Upper lobe of left lung (tissue), 6 donors: ENCODE data around the gene KCNMA1. TPM values are rescaled to one million over a fixed set of nuclear protein-coding genes. Genes with fewer than 3 reads are reported as not detected.
"Not testable (repeated sequence)": the region's sequence is repeated elsewhere in the genome, so short reads cannot be mapped to it uniquely, and the experiment has no call there.

Source experiments
- ATAC-seq, 2 donors: fragments of 200-7000 bp; cut with Tn5 transposase; one replicate each; pipeline ENCODE4 v1.9.1; 2022; ENCODE audit warnings: mild to moderate bottlenecking in 2 of 2, moderate library complexity in 2 of 2; ENCODE audit not compliant: low FRiP score in 2 of 2
- DNase-seq, 2 donors: peaks; one replicate each; pipeline ENCODE4 v3.0.0-alpha.2; 2019 to 2020
- H3K27ac ChIP-seq, 4 donors: fragments of 200-600 bp; sonication (generic); one replicate each; pipeline ENCODE4 v1.5.1; 2016 to 2019
- H3K27me3 ChIP-seq, 4 donors: fragments of 200-600 bp; sonication (generic); one replicate each; pipeline ENCODE4 v1.5.1; 2017 to 2019
- H3K36me3 ChIP-seq, 4 donors: fragments of 200-600 bp; sonication (generic); one replicate each; pipeline ENCODE4 v1.5.1; 2016 to 2019
- H3K4me1 ChIP-seq, 4 donors: fragments of 200-600 bp; sonication (generic); one replicate each; pipeline ENCODE4 v1.5.1; 2018 to 2019
- H3K4me3 ChIP-seq, 4 donors: fragments of 200-600 bp; sonication (generic); one replicate each; pipeline ENCODE4 v1.5.1; 2017 to 2019; ENCODE audit warnings: mild to moderate bottlenecking in 2 of 4, moderate library complexity in 1 of 4
- H3K9me3 ChIP-seq, 4 donors: fragments of 200-600 bp; sonication (generic); one replicate each; pipeline ENCODE4 v1.5.1; 2018 to 2019
- EP300 ChIP-seq, 4 donors: sonication (generic); formaldehyde crosslinking; IDR thresholded peaks; one replicate each; pipeline ENCODE4 v1.5.1; 2017; ENCODE audit warnings: antibody characterized with exemption in 4 of 4, control low read depth in 2 of 4
- POLR2A ChIP-seq, 4 donors: fragments of 450-650 bp; IDR thresholded peaks; one replicate each; pipeline ENCODE4 v1.5.1; 2016 to 2017; ENCODE audit warnings: antibody characterized with exemption in 4 of 4, mild to moderate bottlenecking in 2 of 4
- POLR2AphosphoS5 ChIP-seq, 2 donors: sonication (generic); formaldehyde crosslinking; IDR thresholded peaks; one replicate each; pipeline ENCODE4 v1.5.1; 2017; ENCODE audit warnings: antibody characterized with exemption in 2 of 2
- WGBS, 2 donors: methylation state at CpG; one replicate each; pipeline ENCODE4 v1.1.5; 2017 to 2018; 5-methylcytosine and 5-hydroxymethylcytosine counted together
- total RNA-seq, 6 donors: library from RNA; depleted of rRNA in 4 of 6; stranded (reverse); fragments of >200 nt in 4 of 6; gene quantifications; one replicate each; pipeline versions ENCODE4 v1.1.0 to v1.2.1, GENCODE V29; 2016 to 2021
- TF ChIP-seq, protein P1 (sequence below), 6 experiments: fragments of 450-650 bp in 4 of 6; fragments of 200-600 bp in 2 of 6; sonication (generic) in 2 of 6; IDR thresholded peaks; one replicate each; pipeline ENCODE4 v1.5.1; 2016 to 2019; ENCODE audit warnings: antibody characterized with exemption in 6 of 6
- donor health status: DM: no; HTN: no; CAD: no; lungs with moderate emphysema.
- donor health status: DM: no; HTN: yes; CAD: no; lungs with severe emphysema.

KCNMA1 gene
- total RNA-seq, 6 donors from 2014 or later, result 5.8 to 107 (median 22.0) TPM

DNA sequence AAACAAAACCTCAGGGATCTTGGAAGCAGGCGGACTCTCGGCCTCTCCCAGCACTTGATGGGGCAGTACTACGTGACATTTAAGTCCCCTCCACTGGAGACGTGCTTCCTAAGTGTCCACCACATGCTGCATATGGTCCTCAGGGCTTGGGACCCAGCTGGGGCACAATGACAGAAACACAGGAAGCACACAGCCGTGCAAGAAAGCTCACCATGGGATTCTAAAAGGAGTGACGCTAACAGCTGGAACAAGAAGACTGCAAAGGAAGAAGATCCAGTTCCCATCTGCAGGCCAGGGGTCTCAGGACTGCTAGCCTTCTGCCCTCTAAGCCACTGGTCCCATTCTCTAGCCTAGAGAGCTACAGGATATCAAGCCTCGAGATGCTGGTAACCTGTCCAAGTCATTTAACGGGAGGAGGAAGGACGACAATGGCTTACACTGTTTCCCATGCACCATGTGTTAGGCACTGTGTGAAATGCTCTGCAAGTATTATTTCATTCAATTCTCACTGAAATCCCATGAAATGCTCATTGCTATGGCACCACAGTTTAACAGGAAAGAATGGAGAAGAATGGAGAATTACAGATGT lies 61.1 kb downstream of the KCNMA1 start:
- H3K9me3 ChIP-seq, result no peaks in the 10 kb centered on the region
- H3K4me1 ChIP-seq, result no peaks in the 10 kb centered on the region
- H3K4me3 ChIP-seq, result no peak overlapping the region
- no peak for TF ChIP-seq POLR2AphosphoS5 (IDR thresholded peaks at IDR 0.05)
- no peak for TF ChIP-seq POLR2A (IDR thresholded peaks at IDR 0.05)
- TF ChIP-seq, protein P1, sequence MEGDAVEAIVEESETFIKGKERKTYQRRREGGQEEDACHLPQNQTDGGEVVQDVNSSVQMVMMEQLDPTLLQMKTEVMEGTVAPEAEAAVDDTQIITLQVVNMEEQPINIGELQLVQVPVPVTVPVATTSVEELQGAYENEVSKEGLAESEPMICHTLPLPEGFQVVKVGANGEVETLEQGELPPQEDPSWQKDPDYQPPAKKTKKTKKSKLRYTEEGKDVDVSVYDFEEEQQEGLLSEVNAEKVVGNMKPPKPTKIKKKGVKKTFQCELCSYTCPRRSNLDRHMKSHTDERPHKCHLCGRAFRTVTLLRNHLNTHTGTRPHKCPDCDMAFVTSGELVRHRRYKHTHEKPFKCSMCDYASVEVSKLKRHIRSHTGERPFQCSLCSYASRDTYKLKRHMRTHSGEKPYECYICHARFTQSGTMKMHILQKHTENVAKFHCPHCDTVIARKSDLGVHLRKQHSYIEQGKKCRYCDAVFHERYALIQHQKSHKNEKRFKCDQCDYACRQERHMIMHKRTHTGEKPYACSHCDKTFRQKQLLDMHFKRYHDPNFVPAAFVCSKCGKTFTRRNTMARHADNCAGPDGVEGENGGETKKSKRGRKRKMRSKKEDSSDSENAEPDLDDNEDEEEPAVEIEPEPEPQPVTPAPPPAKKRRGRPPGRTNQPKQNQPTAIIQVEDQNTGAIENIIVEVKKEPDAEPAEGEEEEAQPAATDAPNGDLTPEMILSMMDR (IDR thresholded peaks at IDR 0.05), result no peak
- TF ChIP-seq EP300 (IDR thresholded peaks at IDR 0.05), result no peak
- no peaks in the 10 kb centered on the region for H3K36me3 ChIP-seq
- no peak for ATAC-seq
- H3K27me3 ChIP-seq, result no peaks in the 10 kb centered on the region
- no peak for DNase-seq
- H3K27ac ChIP-seq, result no peak overlapping the region
- 77 to 91% methylated on average over 9 of the region's 9 CpGs for WGBS, 2 donors

DNA sequence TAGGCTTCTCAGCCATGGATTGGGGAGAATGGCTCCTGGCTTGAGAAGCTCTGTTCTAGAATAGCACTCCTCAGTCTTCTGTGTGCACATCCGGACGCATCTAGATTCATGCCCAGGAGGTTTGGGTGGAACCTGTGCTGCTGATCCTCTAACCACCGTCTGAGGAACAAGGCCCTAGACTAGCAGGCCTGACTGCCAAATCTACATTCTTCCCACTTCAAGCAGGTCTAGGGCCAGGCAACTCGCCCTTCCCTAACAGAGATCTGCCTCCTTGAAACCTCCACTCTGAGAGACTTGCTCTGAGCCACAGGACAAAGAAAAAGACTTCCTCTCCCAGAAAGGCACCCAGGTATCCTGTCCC lies 61.6 kb downstream of the KCNMA1 start:
- no peak for TF ChIP-seq EP300 (IDR thresholded peaks at IDR 0.05)
- TF ChIP-seq POLR2A (IDR thresholded peaks at IDR 0.05), result no peak
- TF ChIP-seq, protein P1 (IDR thresholded peaks at IDR 0.05), result no peak
- no peak for TF ChIP-seq POLR2AphosphoS5 (IDR thresholded peaks at IDR 0.05)
- Histone ChIP-seq H3K27ac (no peak overlapping the region), H3K4me3 (no peak overlapping the region), H3K9me3 (no peaks in the 10 kb centered on the region), H3K27me3 (no peaks in the 10 kb centered on the region), H3K36me3 (no peaks in the 10 kb centered on the region), H3K4me1 (no peaks in the 10 kb centered on the region)
- 68 to 90% methylated on average over 1 to 4 of the region's 4 CpGs for WGBS, 2 donors
- ATAC-seq, result peak in 1 of 2 donors; percentile 22
- DNase-seq, result no peak

DNA sequence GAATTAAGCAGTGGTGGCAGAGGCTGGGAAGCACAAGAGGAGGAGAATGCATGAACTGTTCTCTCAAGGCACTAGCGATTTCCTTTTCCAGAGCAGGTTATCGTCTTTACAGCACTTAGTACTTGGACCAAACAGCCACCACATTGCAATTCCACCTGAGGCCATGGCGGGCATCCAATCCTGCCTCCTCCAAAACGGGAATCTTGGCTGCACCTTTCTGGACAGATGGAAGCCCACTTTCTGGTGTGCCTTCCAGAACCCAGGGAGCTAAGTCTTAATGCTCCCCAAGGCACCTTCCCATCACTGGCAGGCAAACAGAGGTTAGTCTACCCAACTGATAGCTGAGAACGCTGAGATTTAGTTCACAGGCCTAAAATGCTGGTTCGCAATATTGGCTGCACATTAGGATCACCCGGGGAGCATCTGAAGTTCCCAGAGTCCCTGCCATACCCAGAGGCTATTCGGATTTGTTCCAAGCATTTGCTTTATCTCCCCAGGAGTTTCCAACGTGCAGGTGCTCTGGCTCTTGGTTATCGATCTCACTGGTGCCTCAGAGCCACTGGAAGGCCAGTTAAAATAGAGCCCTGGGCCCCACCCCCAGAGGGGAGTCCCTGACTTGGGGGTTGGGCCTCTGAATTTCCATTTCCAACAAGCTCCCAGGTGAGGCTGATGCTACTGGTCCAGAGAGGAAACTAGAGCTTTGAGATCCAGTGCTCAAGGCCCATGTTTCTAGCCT lies 62.2 kb downstream of the KCNMA1 start:
- H3K27me3 ChIP-seq, result no peaks in the 10 kb centered on the region
- H3K4me1 ChIP-seq, result no peaks in the 10 kb centered on the region
- no peak for TF ChIP-seq POLR2A (IDR thresholded peaks at IDR 0.05)
- TF ChIP-seq, protein P1 (IDR thresholded peaks at IDR 0.05), result no peak
- TF ChIP-seq EP300 (IDR thresholded peaks at IDR 0.05), result no peak
- no peak for TF ChIP-seq POLR2AphosphoS5 (IDR thresholded peaks at IDR 0.05)
- H3K27ac ChIP-seq, result no peak overlapping the region
- WGBS, 2 donors, result 85 to 86% methylated on average over 10 of the region's 10 CpGs
- H3K9me3 ChIP-seq, result no peaks in the 10 kb centered on the region
- H3K4me3 ChIP-seq, result no peak overlapping the region
- H3K36me3 ChIP-seq, result no peaks in the 10 kb centered on the region
- DNase-seq (no peak), ATAC-seq (no peak)

DNA sequence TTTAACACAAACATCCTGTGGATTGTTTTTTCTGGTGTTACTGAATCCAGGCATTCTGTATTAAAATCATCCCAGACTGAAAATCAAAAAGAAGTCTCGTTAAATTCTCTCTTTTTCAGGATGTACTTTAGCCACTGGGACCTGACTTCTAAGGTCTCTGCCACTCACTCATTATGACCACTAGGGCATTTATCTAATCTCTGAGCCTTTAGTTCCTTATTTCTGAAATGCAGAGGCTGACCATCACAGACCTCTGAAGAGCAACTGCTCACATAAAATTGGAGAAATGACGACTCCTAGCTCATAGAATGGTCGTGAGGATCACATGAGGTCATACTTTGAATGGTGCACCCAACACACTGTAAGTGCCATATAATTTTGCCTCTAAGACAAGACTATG lies 63.2 kb downstream of the KCNMA1 start:
- ATAC-seq (peak in 1 of 2 donors; percentile 40), DNase-seq (no peak)
- Histone ChIP-seq H3K4me1 (no peaks in the 10 kb centered on the region), H3K9me3 (no peaks in the 10 kb centered on the region), H3K36me3 (no peaks in the 10 kb centered on the region), H3K4me3 (no peak overlapping the region), H3K27ac (no peak overlapping the region), H3K27me3 (no peaks in the 10 kb centered on the region)
- 69 to 70% methylated on average over 3 of the region's 3 CpGs for WGBS, 2 donors
- TF ChIP-seq, protein P1 (IDR thresholded peaks at IDR 0.05), result peak in 2 of 6 experiments; percentile 14 to 19
- TF ChIP-seq POLR2A (IDR thresholded peaks at IDR 0.05), result no peak

DNA sequence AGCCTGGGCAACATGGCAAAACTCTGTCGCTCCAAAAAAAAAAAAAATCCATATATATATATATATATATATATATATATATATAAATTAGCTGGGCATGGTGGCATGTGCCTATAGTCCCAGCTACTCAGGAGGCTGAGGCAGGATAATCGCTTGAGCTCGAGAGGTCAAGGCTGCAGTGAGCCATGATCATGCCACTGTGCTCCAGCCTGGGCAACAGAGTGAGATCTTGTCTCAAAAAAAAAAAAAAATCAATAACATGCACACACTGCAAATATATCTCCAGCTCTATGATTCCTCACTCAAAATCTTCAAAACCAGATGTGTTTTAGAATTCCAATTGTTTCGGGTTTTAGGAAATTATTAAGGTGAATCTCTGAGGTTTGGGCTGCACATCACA lies 65.1 kb downstream of the KCNMA1 start:
- not testable (repeated sequence) for H3K36me3 ChIP-seq, ATAC-seq, H3K4me1 ChIP-seq, H3K9me3 ChIP-seq, H3K27me3 ChIP-seq, DNase-seq, H3K27ac ChIP-seq, H3K4me3 ChIP-seq
- WGBS, 2 donors, result 84 to 89% methylated on average over 4 of the region's 4 CpGs
